Esophagus squamous epithelium (tissue), 5 donors: Measurements from ENCODE around the gene SLC44A1. TPM values are rescaled to one million over a fixed set of nuclear protein-coding genes. Genes with fewer than 3 reads are reported as not detected.
A peak's percentile ranks its signal among the peaks of the same experiment; 100 is the strongest.

ENCODE experiments used
- DNase-seq: peaks from one replicate; lab custom pipeline; 2025; lab: John Stamatoyannopoulos, UW
- H3K27ac ChIP-seq, 4 donors: fragments of 200-600 bp; sonication (generic); one replicate each; pipeline ENCODE4 v1.5.1; 2016 to 2019; ENCODE audit warnings: mild to moderate bottlenecking in 1 of 4
- H3K27me3 ChIP-seq, 4 donors: fragments of 200-600 bp; sonication (generic); 1 replicate in 3 of 4; 2 replicates in 1 of 4; pipeline versions ENCODE4 v1.5.1 to v1.6.0; 2017 to 2021; ENCODE audit warnings: antibody characterized with exemption in 1 of 4
- H3K36me3 ChIP-seq, 3 donors: fragments of 200-600 bp; sonication (generic); one replicate each; pipeline ENCODE4 v1.5.1; 2016 to 2019
- H3K4me1 ChIP-seq, 3 donors: fragments of 200-600 bp; sonication (generic); one replicate each; pipeline ENCODE4 v1.5.1; 2017 to 2019
- H3K4me3 ChIP-seq, 4 donors: fragments of 200-600 bp; sonication (generic); 1 replicate in 3 of 4; 2 replicates in 1 of 4; pipeline ENCODE4 v1.5.1; 2016 to 2019; ENCODE audit warnings: mild to moderate bottlenecking in 2 of 4, moderate library complexity in 1 of 4
- H3K9me3 ChIP-seq, 3 donors: fragments of 200-600 bp; sonication (generic); one replicate each; pipeline ENCODE4 v1.5.1; 2016 to 2019
- POLR2A ChIP-seq, 4 donors: fragments of 450-650 bp; IDR thresholded peaks; one replicate each; pipeline ENCODE4 v1.6.1; 2017; ENCODE audit warnings: antibody characterized with exemption in 4 of 4, mild to moderate bottlenecking in 4 of 4, moderate library complexity in 3 of 4
- WGBS, 2 donors: methylation state at CpG; one replicate each; pipeline ENCODE4 v1.1.5; 2018; 5-methylcytosine and 5-hydroxymethylcytosine counted together
- intact Hi-C: fragments of 100-400 bp; cut with DNase I; formaldehyde crosslinking; loops from one replicate; pipeline ENCODE4 v1.15.0; 2022
- total RNA-seq, 4 donors: library from RNA; depleted of rRNA; stranded (reverse); fragments of >200 nt; gene quantifications; one replicate each; pipeline ENCODE4 v1.1.0, GENCODE V29; 2016
- TF ChIP-seq, protein P1 (sequence below), 6 experiments: fragments of 450-650 bp in 4 of 6; fragments of 200-600 bp in 2 of 6; sonication (generic) in 2 of 6; IDR thresholded peaks; one replicate each; pipeline ENCODE4 v1.5.1; 2016 to 2019; ENCODE audit warnings: antibody characterized with exemption in 6 of 6, mild to moderate bottlenecking in 4 of 6, moderate library complexity in 4 of 6
- donor health status: DM: yes; HTN: yes; CAD: no.

Gene SLC44A1
- total RNA-seq, 4 donors from 2014 or later, result 19.9 to 52.9 (median 37.8) TPM

DNA sequence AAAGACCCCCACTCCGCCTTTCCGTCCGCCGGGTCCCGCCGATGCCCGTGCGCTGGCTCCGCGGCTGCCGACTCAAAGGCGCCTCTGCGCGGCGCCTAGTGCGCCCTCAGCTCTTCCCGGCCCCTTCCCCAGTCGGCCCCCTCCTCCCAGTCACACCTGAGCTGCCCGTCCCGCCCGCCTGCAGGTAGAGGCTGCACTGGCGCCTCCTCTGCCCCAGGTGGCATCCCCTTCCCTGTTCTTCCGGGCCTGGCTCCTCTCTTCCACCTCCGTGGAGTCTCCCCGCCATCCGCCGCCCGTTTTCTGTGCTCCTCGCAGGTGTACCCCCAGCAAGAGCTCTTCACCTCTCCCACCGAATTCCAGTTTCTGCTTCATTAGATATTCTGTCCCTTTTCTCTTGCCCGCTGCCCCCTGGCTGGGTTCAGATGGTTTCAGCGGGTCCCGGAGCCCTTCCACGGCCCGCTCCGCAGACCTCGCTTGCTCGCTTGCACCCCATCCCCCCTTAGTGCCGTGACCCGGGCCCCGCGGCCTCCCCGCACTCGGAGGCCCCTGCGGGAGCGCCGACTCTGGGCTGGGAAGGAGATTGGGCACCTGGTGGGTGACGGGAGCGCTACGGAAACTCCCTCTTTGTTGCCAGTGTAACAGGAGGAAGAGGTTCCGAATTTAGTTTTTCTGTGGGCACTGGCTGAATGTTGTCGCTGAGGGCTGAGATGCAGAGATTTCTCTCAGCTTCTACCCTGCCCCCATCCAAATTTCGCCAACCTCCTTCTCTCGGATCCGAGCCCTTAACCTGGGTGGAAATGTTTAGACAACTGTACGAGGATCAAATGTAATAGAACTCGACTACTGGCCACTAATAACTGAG, 809 bp downstream of the SLC44A1 start:
- Histone ChIP-seq H3K27ac (peak overlapping the region; percentile 88 to 95 (median 91)), H3K27me3 (no peaks in the 10 kb centered on the region), H3K4me3 (peak overlapping the region; percentile 82 to 96 (median 88)), H3K36me3 (no peaks in the 10 kb centered on the region), H3K4me1 (peaks cover 3 to 51% (median 3%) of the 10 kb centered on the region in 3 donors), H3K9me3 (no peaks in the 10 kb centered on the region)
- WGBS, 2 donors, result 0 to 1% methylated on average over 15 to 37 of the region's 57 CpGs
- TF ChIP-seq, protein P1, sequence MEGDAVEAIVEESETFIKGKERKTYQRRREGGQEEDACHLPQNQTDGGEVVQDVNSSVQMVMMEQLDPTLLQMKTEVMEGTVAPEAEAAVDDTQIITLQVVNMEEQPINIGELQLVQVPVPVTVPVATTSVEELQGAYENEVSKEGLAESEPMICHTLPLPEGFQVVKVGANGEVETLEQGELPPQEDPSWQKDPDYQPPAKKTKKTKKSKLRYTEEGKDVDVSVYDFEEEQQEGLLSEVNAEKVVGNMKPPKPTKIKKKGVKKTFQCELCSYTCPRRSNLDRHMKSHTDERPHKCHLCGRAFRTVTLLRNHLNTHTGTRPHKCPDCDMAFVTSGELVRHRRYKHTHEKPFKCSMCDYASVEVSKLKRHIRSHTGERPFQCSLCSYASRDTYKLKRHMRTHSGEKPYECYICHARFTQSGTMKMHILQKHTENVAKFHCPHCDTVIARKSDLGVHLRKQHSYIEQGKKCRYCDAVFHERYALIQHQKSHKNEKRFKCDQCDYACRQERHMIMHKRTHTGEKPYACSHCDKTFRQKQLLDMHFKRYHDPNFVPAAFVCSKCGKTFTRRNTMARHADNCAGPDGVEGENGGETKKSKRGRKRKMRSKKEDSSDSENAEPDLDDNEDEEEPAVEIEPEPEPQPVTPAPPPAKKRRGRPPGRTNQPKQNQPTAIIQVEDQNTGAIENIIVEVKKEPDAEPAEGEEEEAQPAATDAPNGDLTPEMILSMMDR (IDR thresholded peaks at IDR 0.05), result peak in 5 of 6 experiments; percentile 22 to 57 (median 30)
- peak in 1 of 4 donors; percentile 20 for TF ChIP-seq POLR2A (IDR thresholded peaks at IDR 0.05)
- no peak for DNase-seq
- intact Hi-C loops, result loop anchor here (10.0 kb wide), 1 partner anchor 170 kb away; no protein-coding TSS in a partner anchor

DNA sequence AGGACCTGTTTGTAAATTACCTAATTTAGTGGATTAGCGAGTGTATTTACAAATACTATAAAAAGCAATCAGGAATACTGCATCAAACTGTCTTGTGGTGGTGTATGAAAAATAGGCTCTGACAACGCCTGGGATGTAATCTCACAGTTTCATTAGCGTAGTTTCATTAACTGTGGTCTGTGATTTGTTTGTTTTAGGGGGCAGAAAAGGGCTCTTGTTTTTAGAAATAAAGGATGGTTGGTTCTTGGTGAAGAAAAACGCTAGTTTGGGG, 1.4 kb downstream of the SLC44A1 start:
- 3 to 10% methylated on average over 4 of the region's 4 CpGs for WGBS, 2 donors
- peak overlapping the region; percentile 82 to 96 (median 88) for H3K4me3 ChIP-seq

DNA sequence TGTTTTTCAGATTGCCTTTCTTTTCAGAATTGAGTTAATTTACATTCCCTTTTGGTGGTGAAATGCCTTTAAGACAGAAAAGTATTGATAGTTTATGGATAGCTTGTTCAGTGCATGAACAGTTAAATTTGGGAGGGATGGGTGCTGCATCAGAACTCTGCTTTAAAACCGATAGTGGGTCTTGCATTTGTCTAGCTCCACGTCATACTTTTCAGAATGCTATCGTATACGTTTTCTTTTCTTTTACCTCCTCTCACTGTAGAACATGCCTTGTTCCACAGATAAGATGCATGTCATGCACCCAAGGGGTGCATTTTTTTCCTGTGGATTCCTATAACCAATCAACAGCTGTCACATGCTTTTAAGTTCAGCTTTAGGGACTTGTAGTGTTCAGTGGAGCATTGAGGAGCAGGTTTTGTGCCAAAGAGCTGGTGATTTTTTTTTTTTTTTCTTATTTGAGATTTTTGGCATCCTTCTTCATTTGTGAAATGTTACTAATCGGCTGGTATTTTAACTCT, 2.3 kb downstream of the SLC44A1 start:
- Histone ChIP-seq H3K9me3 (no peaks in the 10 kb centered on the region), H3K36me3 (no peaks in the 10 kb centered on the region), H3K4me1 (peaks cover 3 to 48% (median 3%) of the 10 kb centered on the region in 3 donors), H3K27me3 (no peaks in the 10 kb centered on the region), H3K27ac (peak overlapping the region in 1 of 4 donors; percentile 92), H3K4me3 (peak overlapping the region in 1 of 4 donors; percentile 82)
- no peak for DNase-seq
- intact Hi-C loops, result loop anchor here (10.0 kb wide), 1 partner anchor 168 kb away; no protein-coding TSS in a partner anchor
- WGBS, 2 donors, result 23 to 47% methylated on average over 5 of the region's 5 CpGs
- no peak for TF ChIP-seq POLR2A (IDR thresholded peaks at IDR 0.05)
- TF ChIP-seq, protein P1 (IDR thresholded peaks at IDR 0.05), result no peak

More for the DNA sequence above, 1.4 kb downstream of the SLC44A1 start:
- no peak for DNase-seq
- intact Hi-C loops, result loop anchor here (10.0 kb wide), 1 partner anchor 169 kb away; no protein-coding TSS in a partner anchor
- Histone ChIP-seq H3K9me3 (no peaks in the 10 kb centered on the region), H3K4me1 (peaks cover 3 to 51% (median 3%) of the 10 kb centered on the region in 3 donors), H3K27ac (peak overlapping the region; percentile 88 to 95 (median 91)), H3K36me3 (no peaks in the 10 kb centered on the region), H3K27me3 (no peaks in the 10 kb centered on the region)
- TF ChIP-seq POLR2A (IDR thresholded peaks at IDR 0.05), result no peak
- TF ChIP-seq, protein P1 (IDR thresholded peaks at IDR 0.05), result no peak

DNA sequence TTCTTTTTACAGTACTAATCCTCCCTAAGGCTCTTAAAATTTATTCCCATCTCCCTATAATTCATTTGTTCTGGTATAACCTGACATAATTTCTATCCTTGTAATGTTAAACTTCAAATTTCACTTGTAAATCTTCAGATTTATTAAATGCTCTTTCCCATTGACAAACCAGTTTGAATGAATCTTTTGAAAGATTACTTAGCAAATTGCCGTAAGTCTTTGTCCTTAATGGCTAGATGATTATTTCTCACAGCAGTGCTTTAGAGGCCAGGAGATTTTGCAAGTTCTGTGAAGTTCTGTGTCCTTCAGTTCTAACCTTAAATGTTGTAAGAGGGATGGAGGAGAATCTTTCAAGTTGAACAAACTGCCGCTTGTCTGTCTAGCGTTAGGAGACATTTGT, 4.2 kb downstream of the SLC44A1 start:
- Histone ChIP-seq H3K27me3 (no peaks in the 10 kb centered on the region), H3K4me3 (no peak overlapping the region), H3K27ac (no peak overlapping the region), H3K36me3 (no peaks in the 10 kb centered on the region), H3K9me3 (no peaks in the 10 kb centered on the region), H3K4me1 (peaks cover 0 to 51% (median 3%) of the 10 kb centered on the region in 3 donors)
- intact Hi-C loops, result loop anchor here (10.0 kb wide), 1 partner anchor 166 kb away; no protein-coding TSS in a partner anchor
- WGBS, 2 donors, result 87 to 88% methylated on average over 3 of the region's 3 CpGs
- DNase-seq, result no peak
- TF ChIP-seq, protein P1 (IDR thresholded peaks at IDR 0.05), result no peak
- no peak for TF ChIP-seq POLR2A (IDR thresholded peaks at IDR 0.05)

DNA sequence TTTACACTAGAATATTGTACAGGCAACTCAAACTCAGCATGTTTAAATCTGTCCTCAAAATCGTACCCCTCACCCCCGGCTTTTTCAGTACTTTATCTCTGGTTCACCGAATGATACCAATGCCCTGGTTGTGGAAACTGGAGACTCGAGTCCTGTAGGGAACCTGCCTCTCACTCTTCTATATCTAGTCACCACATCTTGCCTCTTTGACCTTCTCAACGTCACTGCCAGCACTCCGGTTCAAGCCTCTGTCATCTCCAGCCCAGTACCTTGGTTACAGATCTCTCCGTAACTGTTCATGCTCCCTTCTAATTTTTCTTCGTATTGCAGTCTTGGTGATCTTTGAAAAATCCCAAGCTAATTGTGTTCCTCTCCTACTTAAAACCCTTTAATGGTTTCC, 6.7 kb downstream of the SLC44A1 start:
- 86 to 94% methylated on average over 8 of the region's 8 CpGs for WGBS, 2 donors
- H3K27me3 ChIP-seq, result no peaks in the 10 kb centered on the region
- H3K9me3 ChIP-seq, result no peaks in the 10 kb centered on the region
- H3K4me1 ChIP-seq, result peaks cover 0 to 63% (median 0%) of the 10 kb centered on the region in 3 donors
- intact Hi-C loops, result no loop called here
- TF ChIP-seq POLR2A (IDR thresholded peaks at IDR 0.05), result no peak
- TF ChIP-seq, protein P1 (IDR thresholded peaks at IDR 0.05), result no peak
- H3K36me3 ChIP-seq, result no peaks in the 10 kb centered on the region
- H3K27ac ChIP-seq, result no peak overlapping the region
- DNase-seq, result no peak
- H3K4me3 ChIP-seq, result no peak overlapping the region
